Smooth muscle cell (in vitro differentiated cells): ENCODE results near the gene SAMD8. TPM values are rescaled to one million over a fixed set of nuclear protein-coding genes. Genes with fewer than 3 reads are reported as not detected.
"Not testable (repeated sequence)": the region's sequence is repeated elsewhere in the genome, so short reads cannot be mapped to it uniquely, and the experiment has no call there.

Source experiments
- DNase-seq: peaks from one replicate; lab custom pipeline; 2025; ENCODE audit not compliant: unreplicated experiment; lab: John Stamatoyannopoulos, UW
- H2AFZ ChIP-seq: fragments of 200-600 bp; sonication (generic); 2 replicates; pipeline ENCODE4 v1.6.0; 2016; ENCODE audit warnings: antibody characterized with exemption, low read depth, mild to moderate bottlenecking
- H3F3A ChIP-seq: fragments of 200-600 bp; sonication (generic); 2 replicates; pipeline ENCODE4 v1.6.0; 2017; ENCODE audit warnings: antibody characterized with exemption, low read depth
- H3K27ac ChIP-seq: fragments of 200-600 bp; sonication (generic); 2 replicates; pipeline ENCODE4 v1.5.1; 2016; ENCODE audit warnings: low read depth, mild to moderate bottlenecking
- H3K27me3 ChIP-seq: fragments of 200-600 bp; sonication (generic); 2 replicates; pipeline ENCODE4 v1.6.1; 2016; ENCODE audit warnings: low read depth, mild to moderate bottlenecking
- H3K36me3 ChIP-seq: fragments of 200-600 bp; sonication (generic); 2 replicates; pipeline ENCODE4 v1.5.1; 2016; ENCODE audit warnings: low read depth
- H3K4me1 ChIP-seq: fragments of 200-600 bp; sonication (generic); 2 replicates; pipeline ENCODE4 v1.5.1; 2016; ENCODE audit warnings: low read depth
- H3K4me2 ChIP-seq: fragments of 200-600 bp; sonication (generic); 2 replicates; pipeline ENCODE4 v1.6.0; 2016; ENCODE audit warnings: mild to moderate bottlenecking
- H3K4me3 ChIP-seq: fragments of 200-600 bp; sonication (generic); 2 replicates; pipeline ENCODE4 v1.5.1; 2016; ENCODE audit warnings: mild to moderate bottlenecking
- H3K79me2 ChIP-seq: fragments of 200-600 bp; sonication (generic); 2 replicates; pipeline ENCODE4 v1.6.0; 2016; ENCODE audit warnings: low read depth, mild to moderate bottlenecking
- H3K9ac ChIP-seq: fragments of 200-600 bp; sonication (generic); 2 replicates; pipeline ENCODE4 v1.6.0; 2016; ENCODE audit warnings: low read depth
- H3K9me3 ChIP-seq: fragments of 200-600 bp; sonication (generic); replicated peaks from 2 replicates; pipeline ENCODE4 v1.5.1; 2016; ENCODE audit warnings: low read depth
- H4K20me1 ChIP-seq: fragments of 200-600 bp; sonication (generic); 2 replicates; pipeline ENCODE4 v1.6.0; 2016; ENCODE audit warnings: low read depth
- CTCF ChIP-seq: fragments of 200-600 bp; sonication (generic); IDR thresholded peaks from 2 replicates; pipeline ENCODE4 v1.5.1; 2017; ENCODE audit warnings: borderline replicate concordance, mild to moderate bottlenecking, antibody characterized with exemption; ENCODE audit not compliant: insufficient read depth, poor library complexity, severe bottlenecking
- WGBS: methylation state at CpG from one replicate; pipeline ENCODE4 v1.1.7; 2016; ENCODE audit warnings: low lambda C conversion rate; 5-methylcytosine and 5-hydroxymethylcytosine counted together
- polyA plus RNA-seq: library from polyadenylated mRNA; unstranded; fragments of >200 nt; fragmentation: Nextera tagmentation; extraction: Ambion mirVana; gene quantifications from 2 replicates; pipeline ENCODE4 v1.2.1, GENCODE V29; 2016
- total RNA-seq: library from RNA; depleted of rRNA; stranded (reverse); fragments of >200 nt; gene quantifications from 2 replicates; pipeline ENCODE4 v1.2.3, GENCODE V29; 2014

SAMD8 gene
- total and polyA plus RNA-seq, 2 experiments from 2014 or later: 7.4 to 30.1 TPM

GRCh38 chr10:75123088-75123682 is 11.7 kb downstream of the SAMD8 start:
- Histone ChIP-seq H3K9me3 (no peaks in the 10 kb centered on the region), H4K20me1 (peaks cover 99% of the 10 kb centered on the region), H2AFZ (no peak overlapping the region), H3K4me2 (no peak overlapping the region), H3K4me1 (no peaks in the 10 kb centered on the region), H3F3A (peaks cover 6% of the 10 kb centered on the region), H3K36me3 (no peaks in the 10 kb centered on the region), H3K4me3 (no peak overlapping the region), H3K79me2 (peaks cover 81% of the 10 kb centered on the region), H3K9ac (no peak overlapping the region), H3K27me3 (no peaks in the 10 kb centered on the region), H3K27ac (no peak overlapping the region)
- WGBS: 84% methylated on average over 2 of the region's 4 CpGs
- no peak for DNase-seq
- no peak for TF ChIP-seq CTCF

- no peak for DNase-seq
- Histone ChIP-seq H3K4me2 (no peak overlapping the region), H3K27ac (no peak overlapping the region), H2AFZ (no peak overlapping the region), H3F3A (peaks cover 6% of the 10 kb centered on the region), H3K27me3 (no peaks in the 10 kb centered on the region), H4K20me1 (peaks cover 97% of the 10 kb centered on the region), H3K9ac (no peak overlapping the region), H3K79me2 (peaks cover 79% of the 10 kb centered on the region), H3K4me3 (no peak overlapping the region), H3K4me1 (no peaks in the 10 kb centered on the region), H3K36me3 (no peaks in the 10 kb centered on the region), H3K9me3 (no peaks in the 10 kb centered on the region)
- TF ChIP-seq CTCF: no peak
- whole genome bisulfite sequencing: 94% methylated on average over 2 of the region's 2 CpGs
These were observed 14.8 kb downstream of the SAMD8 start for GRCh38 chr10:75126277-75126676.

- peak overlapping the region; percentile 66 for H3K27ac ChIP-seq
These were observed 16.0 kb downstream of the SAMD8 start for GRCh38 chr10:75127471-75127870.

GRCh38 chr10:75128985-75129384 is 17.5 kb downstream of the SAMD8 start:
- Histone ChIP-seq H4K20me1 (peaks cover 96% of the 10 kb centered on the region), H3K79me2 (peaks cover 77% of the 10 kb centered on the region)
- WGBS: 100% methylated on average over 1 of the region's 1 CpG
- H3K4me1 ChIP-seq, DNase-seq, H3K27me3 ChIP-seq, H3K4me3 ChIP-seq, H3K9ac ChIP-seq, H3K4me2 ChIP-seq, H3K36me3 ChIP-seq, H2AFZ ChIP-seq, H3K9me3 ChIP-seq, H3K27ac ChIP-seq, H3F3A ChIP-seq: not testable (repeated sequence)

More at GRCh38 chr10:75127471-75127870, 16.0 kb downstream of the SAMD8 start:
- Histone ChIP-seq H3K27me3 (no peaks in the 10 kb centered on the region), H3K79me2 (peaks cover 78% of the 10 kb centered on the region), H3K9me3 (no peaks in the 10 kb centered on the region), H3K4me1 (no peaks in the 10 kb centered on the region), H4K20me1 (peaks cover 95% of the 10 kb centered on the region), H3F3A (peaks cover 6% of the 10 kb centered on the region), H3K4me2 (peak overlapping the region; percentile 43), H2AFZ (no peak overlapping the region), H3K4me3 (no peak overlapping the region), H3K36me3 (no peaks in the 10 kb centered on the region), H3K9ac (no peak overlapping the region)
- TF ChIP-seq CTCF: no peak
- 32% methylated on average over 2 of the region's 2 CpGs for WGBS
- DNase-seq: no peak
